GM10248 (cell line): Measurements from ENCODE around the gene MAP7D2.
A peak's percentile ranks its signal among the peaks of the same experiment; 100 is the strongest.

ENCODE experiments used
- CTCF ChIA-PET: fragments of 300-600 bp; sonication (Branson Sonifier 250); formaldehyde crosslinking; extraction: SDS; loops from one replicate; lab custom pipeline; 2021; ENCODE audit warnings: antibody characterized with exemption; lab: Yijun Ruan, JAX
- POLR2A ChIA-PET: fragments of 350-650 bp; sonication (Branson Sonifier 250); formaldehyde crosslinking; extraction: SDS; loops from one replicate; lab custom pipeline; 2020; ENCODE audit warnings: antibody characterized with exemption; lab: Yijun Ruan, JAX
- DNase-seq: peaks from one replicate; pipeline ENCODE4 v3.0.0; 2012; ENCODE audit errors: extremely low spot score
- TF ChIP-seq, protein P1 (sequence below): IDR thresholded peaks from 2 replicates; pipeline ENCODE4 v1.5.1; 2012; ENCODE audit warnings: mild to moderate bottlenecking, low read depth; ENCODE audit errors: extremely low read depth, missing control alignments, control extremely low read depth

The MAP7D2 gene

DNA sequence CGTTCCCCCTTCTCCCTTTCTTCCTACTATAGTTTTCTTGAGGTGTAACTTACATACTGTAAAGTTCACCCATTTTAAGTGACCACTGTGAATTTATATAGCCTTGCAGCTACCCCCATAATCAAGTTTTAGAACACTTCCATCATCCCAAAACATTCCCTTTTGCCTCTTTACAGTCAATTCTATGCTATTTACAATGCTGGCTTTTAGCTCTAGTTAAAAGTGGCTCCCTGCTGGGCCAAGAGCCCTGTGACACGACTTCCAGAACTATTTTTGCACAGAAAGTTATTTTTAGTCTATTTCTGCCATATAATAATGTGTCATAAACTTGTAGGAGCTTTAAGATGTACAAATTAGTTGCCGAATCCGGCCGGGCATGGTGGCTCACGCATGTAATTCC is 26.9 kb downstream of the MAP7D2 start:
- POLR2A ChIA-PET = no interaction called here
- DNase-seq = no peak
- TF ChIP-seq, protein P1, sequence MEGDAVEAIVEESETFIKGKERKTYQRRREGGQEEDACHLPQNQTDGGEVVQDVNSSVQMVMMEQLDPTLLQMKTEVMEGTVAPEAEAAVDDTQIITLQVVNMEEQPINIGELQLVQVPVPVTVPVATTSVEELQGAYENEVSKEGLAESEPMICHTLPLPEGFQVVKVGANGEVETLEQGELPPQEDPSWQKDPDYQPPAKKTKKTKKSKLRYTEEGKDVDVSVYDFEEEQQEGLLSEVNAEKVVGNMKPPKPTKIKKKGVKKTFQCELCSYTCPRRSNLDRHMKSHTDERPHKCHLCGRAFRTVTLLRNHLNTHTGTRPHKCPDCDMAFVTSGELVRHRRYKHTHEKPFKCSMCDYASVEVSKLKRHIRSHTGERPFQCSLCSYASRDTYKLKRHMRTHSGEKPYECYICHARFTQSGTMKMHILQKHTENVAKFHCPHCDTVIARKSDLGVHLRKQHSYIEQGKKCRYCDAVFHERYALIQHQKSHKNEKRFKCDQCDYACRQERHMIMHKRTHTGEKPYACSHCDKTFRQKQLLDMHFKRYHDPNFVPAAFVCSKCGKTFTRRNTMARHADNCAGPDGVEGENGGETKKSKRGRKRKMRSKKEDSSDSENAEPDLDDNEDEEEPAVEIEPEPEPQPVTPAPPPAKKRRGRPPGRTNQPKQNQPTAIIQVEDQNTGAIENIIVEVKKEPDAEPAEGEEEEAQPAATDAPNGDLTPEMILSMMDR = no peak
- CTCF ChIA-PET = interaction anchor here (1.0 kb wide), 1 partner anchor 10 kb away, joined by 3 read pairs; no protein-coding TSS in a partner anchor

DNA sequence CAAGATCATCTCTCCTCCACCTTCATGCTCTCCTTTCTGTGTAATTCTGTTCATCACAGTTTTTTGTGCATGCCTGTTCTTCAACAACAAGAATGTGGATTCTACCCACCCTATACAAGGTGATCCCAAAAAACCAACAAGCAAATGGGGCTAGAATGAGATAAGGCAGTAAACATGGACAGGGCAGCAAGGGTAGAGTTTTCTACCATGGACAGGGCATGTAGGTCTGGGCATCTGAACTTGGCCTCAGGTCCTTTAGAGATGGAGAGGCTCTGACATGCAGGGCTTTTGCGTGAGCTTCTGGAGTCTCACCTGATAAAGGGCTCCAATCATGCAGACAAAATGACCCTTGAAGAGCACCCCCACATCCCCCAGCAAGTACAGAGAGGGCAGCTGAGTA is 36.4 kb downstream of the MAP7D2 start:
- ChIA-PET CTCF (interaction anchor here (1.5 kb wide), 1 partner anchor 12 kb away, joined by 5 read pairs; no protein-coding TSS in a partner anchor), POLR2A (no interaction called here)
- TF ChIP-seq, protein P1 = no peak
- no peak for DNase-seq

DNA sequence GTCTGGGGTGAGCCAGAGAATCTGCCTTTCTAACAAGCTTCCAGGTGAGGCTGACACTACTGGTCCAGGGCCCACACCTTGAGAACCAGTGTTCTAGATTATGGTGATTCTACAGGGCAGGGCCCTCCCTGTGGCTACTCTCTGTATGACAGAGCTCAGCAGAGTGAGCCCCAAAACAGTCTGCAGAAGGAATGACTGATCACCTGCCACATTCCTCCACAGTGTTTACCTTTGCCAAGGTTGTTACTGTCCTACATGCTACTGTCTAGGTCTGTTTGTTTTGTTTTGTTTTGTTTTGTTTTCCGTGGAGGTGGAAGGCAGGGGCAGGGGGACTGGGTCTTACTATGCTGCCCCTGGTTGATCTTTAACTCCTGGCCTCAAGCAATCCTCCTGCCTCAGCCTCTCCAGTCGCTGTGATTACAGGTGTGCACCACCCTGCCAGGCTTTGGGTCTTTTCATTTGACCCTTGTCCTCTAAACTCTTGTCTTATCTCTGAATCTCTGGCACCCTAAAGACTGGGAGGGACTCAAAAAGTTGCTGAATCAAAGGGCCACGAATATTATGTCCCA is 45.1 kb downstream of the MAP7D2 start:
- POLR2A ChIA-PET = no interaction called here

DNA sequence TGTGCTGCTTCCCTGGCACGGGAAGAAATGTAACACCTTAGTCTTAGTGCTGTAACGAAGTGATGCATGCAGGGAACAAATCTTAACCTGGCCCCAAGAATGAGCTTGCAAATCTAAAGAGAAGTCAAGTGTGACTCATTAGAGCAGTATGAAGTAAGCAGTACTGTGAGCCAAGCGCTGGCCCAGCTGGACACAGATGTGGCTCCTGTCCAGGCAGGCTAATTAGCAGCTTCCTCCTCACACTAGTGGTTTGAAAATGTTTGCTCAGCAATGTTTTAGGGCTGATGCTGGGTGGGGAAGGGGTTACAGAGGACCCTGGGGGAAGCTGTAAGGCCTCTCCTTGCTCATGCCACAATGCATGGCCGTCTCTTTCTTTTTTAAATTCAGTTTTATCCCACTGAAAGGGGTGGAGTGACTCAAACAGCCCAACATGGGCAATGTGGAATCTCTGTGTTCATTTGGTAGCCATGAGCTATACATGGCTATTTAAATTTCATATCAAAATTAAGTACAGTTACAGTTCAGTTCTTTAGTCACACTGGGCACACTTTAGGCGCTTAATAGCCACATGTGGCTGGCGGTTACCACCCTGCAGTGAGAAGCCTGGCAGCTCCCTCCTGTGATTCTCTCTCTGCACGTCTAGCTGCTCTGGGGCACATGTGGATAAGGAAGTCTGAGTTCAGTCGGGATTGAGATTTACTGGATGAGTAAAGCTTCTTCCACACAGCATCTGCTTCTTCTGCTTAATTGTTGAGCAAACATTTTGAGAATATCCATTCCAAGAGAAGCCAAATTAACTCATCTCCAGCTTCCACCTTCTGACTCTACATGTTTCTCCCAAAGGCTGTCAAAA is 48.8 kb downstream of the MAP7D2 start:
- ChIA-PET CTCF (interaction anchor here (0.7 to 2.3 kb wide), 10 partner anchors 9 to 696 kb away, joined by 3 to 16 read pairs (median 4); no protein-coding TSS in a partner anchor), POLR2A (no interaction called here)
- no peak for DNase-seq
- TF ChIP-seq, protein P1 = no peak

More for the DNA sequence above, 45.1 kb downstream of the MAP7D2 start:
- CTCF ChIA-PET = no interaction called here
- TF ChIP-seq, protein P1 = no peak
- no peak for DNase-seq

DNA sequence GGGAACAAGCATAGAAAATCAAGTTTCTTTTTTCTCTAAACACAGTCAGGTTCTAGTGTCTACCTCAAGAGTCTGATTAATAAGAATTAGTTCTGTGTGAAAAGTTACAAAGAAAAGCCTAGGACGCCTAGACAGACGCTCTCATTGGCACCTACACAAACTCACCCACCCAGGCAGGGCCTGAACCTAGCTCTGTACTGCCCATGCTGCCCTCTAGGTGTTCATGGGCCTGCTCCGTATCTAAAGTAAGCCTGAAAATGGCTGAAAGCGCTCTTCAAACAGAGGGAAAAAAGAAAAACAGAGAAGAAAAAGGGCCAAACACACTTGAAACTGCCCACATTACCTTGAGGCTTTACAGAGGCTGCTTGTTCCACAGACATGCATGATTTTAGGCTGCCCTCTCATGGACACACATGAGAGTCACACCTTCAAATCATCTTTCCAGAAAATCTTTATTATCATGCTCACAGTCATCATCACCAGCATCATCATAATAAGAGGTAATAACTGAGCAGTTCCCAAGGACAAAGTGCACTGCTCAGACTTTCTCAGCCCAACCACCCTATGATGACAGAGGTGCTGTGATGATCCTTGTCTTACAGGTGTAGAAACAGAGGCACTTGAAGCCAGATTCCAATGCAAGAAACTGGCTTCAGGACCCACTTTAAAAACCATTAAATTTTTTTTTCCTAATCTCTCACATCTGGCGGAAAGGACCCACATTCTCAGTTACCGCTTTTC is 49.6 kb downstream of the MAP7D2 start:
- CTCF ChIA-PET = interaction anchor here (0.8 to 2.3 kb wide), 12 partner anchors 8 to 695 kb away, joined by 3 to 16 read pairs (median 4); no protein-coding TSS in a partner anchor
- POLR2A ChIA-PET = no interaction called here
- peak; percentile 61 for DNase-seq
- TF ChIP-seq, protein P1 = peak; percentile 44
